ENCODE measurements around the gene ALDH1A1. TPM values are rescaled to one million over a fixed set of nuclear protein-coding genes. Genes with fewer than 3 reads are reported as not detected.
A peak's percentile ranks its signal among the peaks of the same experiment; 100 is the strongest.

Gene ALDH1A1
- total and polyA plus RNA-seq, 9 of the 15 experiments (the other 6 are each of a cell fraction or from before 2014, with no cell fraction given) = 1.8 to 86.3 (median 24.4) TPM

GRCh38 chr9:72856972-72857623, 95.8 kb downstream of the ALDH1A1 start (continued):
- no peak for TF ChIP-seq HIVEP1 (CRISPR knock-in tag; IDR thresholded peaks at IDR 0.05)

- Histone ChIP-seq H3K27ac (ENCODE audit: extremely low read depth, low read depth, low read length) (no peak overlapping the region), H3K4me1 (replicated peaks in 1 of 2; ENCODE audit: control insufficient read depth in 2 of 2, insufficient read depth in 2 of 2, low read length in 2 of 2) (peaks cover 0 to 18% of the 10 kb centered on the region in 2 experiments; a peak in 4 of 5 replicates), H3K27me3 (ENCODE audit: control insufficient read depth in 2 of 2, insufficient read depth in 2 of 2, low read length in 2 of 2) (no peaks in the 10 kb centered on the region), H3K9me1 (ENCODE audit: control insufficient read depth, insufficient read depth, low read length) (no peaks in the 10 kb centered on the region), H3K4me3 (no peak overlapping the region), H3K79me2 (ENCODE audit: control insufficient read depth, insufficient read depth, low read length) (no peaks in the 10 kb centered on the region), H3K36me3 (ENCODE audit: control insufficient read depth, insufficient read depth, low read length) (no peaks in the 10 kb centered on the region), H3K4me2 (ENCODE audit: insufficient read depth, low read length) (no peak overlapping the region), H4K20me1 (replicated peaks; ENCODE audit: control insufficient read depth, insufficient read depth, low read length) (no peaks in the 10 kb centered on the region), H2AFZ (ENCODE audit: low read depth, low read length) (peak overlapping the region; percentile 48), H3K9ac (ENCODE audit: insufficient read depth in 1 of 2, low read depth in 2 of 2, low read length in 2 of 2) (no peak overlapping the region), H3K9me3 (replicated peaks; ENCODE audit: control insufficient read depth, insufficient read depth, low read depth, low read length) (no peaks in the 10 kb centered on the region)
- DNase-seq (ENCODE audit: extremely low read depth in 1 of 4, low spot score in 3 of 4) (no peak), FAIRE-seq (no peak), ATAC-seq (no peak)
- intact Hi-C loops (cut with micrococcal nuclease) = loop anchor here (5.0 kb wide), 3 partner anchors 106 to 326 kb away; no protein-coding TSS in a partner anchor
- WGBS (ENCODE audit: insufficient coverage, low coverage, missing lambda C conversion rate) = 68% methylated on average over 5 of the region's 5 CpGs
- CTCF ChIA-PET (ENCODE audit: low intra/inter-chr PET ratio) = interaction anchor here (1.0 kb wide), 1 partner anchor 226 kb away, joined by 3 read pairs; no protein-coding TSS in a partner anchor
- POLR2A ChIA-PET = no interaction called here
- BruUV-seq (replicated peaks) = no TSS peak
- in situ Hi-C loops (cut with MboI) = loop anchor here (5.0 kb wide), 1 partner anchor 231 kb away; no protein-coding TSS in a partner anchor
- TF ChIP-seq RNF2 (IDR thresholded peaks at IDR 0.05) (no peak), EP300 (IDR thresholded peaks at IDR 0.05; ENCODE audit: low read length) (no peak), MTA2 (IDR thresholded peaks at IDR 0.05; ENCODE audit: low read depth) (no peak), TAF7 (tag; IDR thresholded peaks at IDR 0.05) (no peak), EP400 (IDR thresholded peaks at IDR 0.05) (no peak), SMARCC2 (IDR thresholded peaks at IDR 0.05; ENCODE audit: low read depth) (no peak), ARID1B (IDR thresholded peaks at IDR 0.05) (no peak), JUN (IDR thresholded peaks at IDR 0.05; ENCODE audit: borderline replicate concordance, low read depth, low read length) (no peak), JUN (CRISPR knock-in tag; IDR thresholded peaks at IDR 0.05; ENCODE audit: borderline replicate concordance) (no peak), POLR2AphosphoS5 (IDR thresholded peaks at IDR 0.05; ENCODE audit: control insufficient read depth, insufficient read depth, low read depth, low read length) (no peak), PCBP2 (IDR thresholded peaks at IDR 0.05; ENCODE audit: low read depth, low read length, poor library complexity, severe bottlenecking) (no peak), ETV5 (CRISPR knock-in tag; IDR thresholded peaks at IDR 0.05; ENCODE audit: low read depth) (no peak)
- TF ChIP-seq, protein P1, sequence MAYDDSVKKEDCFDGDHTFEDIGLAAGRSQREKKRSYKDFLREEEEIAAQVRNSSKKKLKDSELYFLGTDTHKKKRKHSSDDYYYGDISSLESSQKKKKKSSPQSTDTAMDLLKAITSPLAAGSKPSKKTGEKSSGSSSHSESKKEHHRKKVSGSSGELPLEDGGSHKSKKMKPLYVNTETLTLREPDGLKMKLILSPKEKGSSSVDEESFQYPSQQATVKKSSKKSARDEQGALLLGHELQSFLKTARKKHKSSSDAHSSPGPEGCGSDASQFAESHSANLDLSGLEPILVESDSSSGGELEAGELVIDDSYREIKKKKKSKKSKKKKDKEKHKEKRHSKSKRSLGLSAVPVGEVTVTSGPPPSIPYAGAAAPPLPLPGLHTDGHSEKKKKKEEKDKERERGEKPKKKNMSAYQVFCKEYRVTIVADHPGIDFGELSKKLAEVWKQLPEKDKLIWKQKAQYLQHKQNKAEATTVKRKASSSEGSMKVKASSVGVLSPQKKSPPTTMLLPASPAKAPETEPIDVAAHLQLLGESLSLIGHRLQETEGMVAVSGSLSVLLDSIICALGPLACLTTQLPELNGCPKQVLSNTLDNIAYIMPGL (CRISPR knock-in tag; IDR thresholded peaks at IDR 0.05) = no peak
Measured at GRCh38 chr9:72855890-72856523, 96.8 kb downstream of the ALDH1A1 start.
